GM19193 (cell line): Measurements from ENCODE around the gene NAGLU.

Experiments used
- POLR2A ChIP-seq: IDR thresholded peaks from 4 replicates; pipeline ENCODE4 v1.6.1; 2011; ENCODE audit not compliant: insufficient read depth, insufficient read length; ENCODE audit errors: extremely low read depth

The NAGLU gene

GRCh38 chr17:42586514-42587230 lies 50.6 kb downstream of the NAGLU start:
- no peak for TF ChIP-seq POLR2A

- no peak for TF ChIP-seq POLR2A
These were observed 54.8 kb downstream of the NAGLU start for GRCh38 chr17:42590886-42591285.

- TF ChIP-seq POLR2A: no peak
These were observed 55.4 kb downstream of the NAGLU start for GRCh38 chr17:42591411-42591810.
